Measurements from ENCODE around the gene CFAP47.

DNA sequence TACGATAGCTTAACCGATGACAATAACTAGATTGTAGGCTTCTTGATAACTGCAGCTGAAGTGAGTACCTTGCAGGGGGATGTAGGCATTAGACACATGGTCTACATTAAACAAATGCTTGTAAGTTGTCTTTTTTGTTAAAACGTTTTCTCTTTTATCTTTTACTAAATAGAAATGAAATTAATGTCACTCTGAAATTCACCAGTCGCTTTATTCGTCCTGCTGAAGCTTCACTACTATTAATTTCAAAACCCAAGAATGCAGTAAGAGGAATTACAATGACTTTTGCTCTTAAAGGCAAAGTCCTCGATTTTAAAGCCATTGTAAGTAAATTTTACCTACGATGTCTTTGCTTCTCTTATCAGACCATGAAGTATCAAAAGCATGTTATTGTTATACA, 239.7 kb downstream of the CFAP47 start:
- no peak for TF ChIP-seq CTCF (IDR thresholded peaks at IDR 0.05)
- no peak for TF ChIP-seq EZH2phosphoT487 (IDR thresholded peaks at IDR 0.05)

Measured in neural progenitor cell (in vitro differentiated cells).